Esophagus squamous epithelium (tissue), 4 donors: ENCODE measurements around the gene TRIM68.

Source experiments
- CTCF ChIP-seq, 6 experiments: fragments of 450-650 bp in 4 of 6; fragments of 200-600 bp in 2 of 6; sonication (generic) in 2 of 6; IDR thresholded peaks; one replicate each; pipeline ENCODE4 v1.5.1; 2016 to 2019; ENCODE audit warnings: antibody characterized with exemption in 6 of 6, mild to moderate bottlenecking in 4 of 6, moderate library complexity in 4 of 6
- POLR2A ChIP-seq, 4 donors: fragments of 450-650 bp; IDR thresholded peaks; one replicate each; pipeline ENCODE4 v1.6.1; 2017; ENCODE audit warnings: antibody characterized with exemption in 4 of 4, mild to moderate bottlenecking in 4 of 4, moderate library complexity in 3 of 4

- TF ChIP-seq CTCF (IDR thresholded peaks at IDR 0.05), result no peak
- no peak for TF ChIP-seq POLR2A (IDR thresholded peaks at IDR 0.05)
Observed at GRCh38 chr11:4606231-4607015, 1.6 kb downstream of the TRIM68 start.
